Epithelial cell of proximal tubule (primary cell): ENCODE data around the gene ADCK1. TPM values are rescaled to one million over a fixed set of nuclear protein-coding genes. Genes with fewer than 3 reads are reported as not detected.
"Not testable (repeated sequence)": the region's sequence is repeated elsewhere in the genome, so short reads cannot be mapped to it uniquely, and the experiment has no call there.

Experiments
- DNase-seq: peaks from one replicate; pipeline ENCODE4 v3.0.0-alpha.2; 2011; ENCODE audit warnings: low read depth
- H3K4me3 ChIP-seq: 2 replicates; pipeline ENCODE4 v1.5.1; 2011; ENCODE audit warnings: low read depth, mild to moderate bottlenecking, low read length
- total RNA-seq: library from RNA; depleted of rRNA; stranded (reverse); fragments of >200 nt; gene quantifications from 2 replicates; pipeline ENCODE4 v1.2.3, GENCODE V29; 2015
- TF ChIP-seq, protein P1 (sequence below): conservative IDR thresholded peaks from 2 replicates; pipeline ENCODE4 v1.5.1; 2012; ENCODE audit warnings: low read depth, mild to moderate bottlenecking, low read length

The ADCK1 gene
- total RNA-seq, 1 donor from 2014 or later = 4.3 TPM

DNA sequence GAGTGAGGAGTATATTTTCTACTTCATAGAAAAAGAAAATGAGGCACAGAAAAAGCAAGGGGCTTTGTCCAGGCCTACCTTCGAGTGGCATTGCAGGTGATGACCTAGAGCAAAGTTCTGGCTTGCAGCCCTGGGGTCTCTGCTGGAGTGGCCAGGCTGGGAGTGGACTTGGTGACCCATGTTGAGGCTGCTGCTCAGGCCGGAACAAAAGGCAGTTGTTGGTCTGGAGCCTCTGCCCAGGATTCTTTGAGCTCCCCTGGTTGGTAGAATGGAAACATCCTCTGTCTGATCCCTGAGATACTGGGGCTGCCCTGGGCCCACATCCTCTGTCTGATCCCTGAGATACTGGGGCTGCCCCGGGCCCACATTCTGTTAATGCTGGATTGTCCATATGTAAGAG, 86.1 kb downstream of the ADCK1 start:
- H3K4me3 ChIP-seq = no peak overlapping the region
- DNase-seq = no peak
- TF ChIP-seq, protein P1, sequence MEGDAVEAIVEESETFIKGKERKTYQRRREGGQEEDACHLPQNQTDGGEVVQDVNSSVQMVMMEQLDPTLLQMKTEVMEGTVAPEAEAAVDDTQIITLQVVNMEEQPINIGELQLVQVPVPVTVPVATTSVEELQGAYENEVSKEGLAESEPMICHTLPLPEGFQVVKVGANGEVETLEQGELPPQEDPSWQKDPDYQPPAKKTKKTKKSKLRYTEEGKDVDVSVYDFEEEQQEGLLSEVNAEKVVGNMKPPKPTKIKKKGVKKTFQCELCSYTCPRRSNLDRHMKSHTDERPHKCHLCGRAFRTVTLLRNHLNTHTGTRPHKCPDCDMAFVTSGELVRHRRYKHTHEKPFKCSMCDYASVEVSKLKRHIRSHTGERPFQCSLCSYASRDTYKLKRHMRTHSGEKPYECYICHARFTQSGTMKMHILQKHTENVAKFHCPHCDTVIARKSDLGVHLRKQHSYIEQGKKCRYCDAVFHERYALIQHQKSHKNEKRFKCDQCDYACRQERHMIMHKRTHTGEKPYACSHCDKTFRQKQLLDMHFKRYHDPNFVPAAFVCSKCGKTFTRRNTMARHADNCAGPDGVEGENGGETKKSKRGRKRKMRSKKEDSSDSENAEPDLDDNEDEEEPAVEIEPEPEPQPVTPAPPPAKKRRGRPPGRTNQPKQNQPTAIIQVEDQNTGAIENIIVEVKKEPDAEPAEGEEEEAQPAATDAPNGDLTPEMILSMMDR = no peak

DNA sequence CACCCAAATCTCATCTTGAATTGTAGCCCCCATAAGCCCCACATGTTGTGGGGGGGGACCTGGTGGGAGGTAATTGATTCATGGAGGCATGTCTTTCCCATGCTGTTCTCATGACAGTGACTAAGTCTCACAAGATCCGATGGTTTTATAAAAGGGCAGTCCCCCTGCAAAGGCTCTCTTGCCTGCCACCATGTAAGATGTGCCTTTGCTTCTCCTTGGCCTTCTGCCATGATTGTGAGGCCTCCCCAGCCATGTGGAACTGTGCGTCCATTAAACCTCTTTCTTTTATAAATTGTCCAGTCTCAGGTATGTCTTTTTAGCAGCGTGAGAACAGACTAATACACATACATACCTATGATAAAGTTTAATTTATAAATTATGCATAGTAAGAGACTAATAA, 89.0 kb downstream of the ADCK1 start:
- not testable (repeated sequence) for DNase-seq, H3K4me3 ChIP-seq

DNA sequence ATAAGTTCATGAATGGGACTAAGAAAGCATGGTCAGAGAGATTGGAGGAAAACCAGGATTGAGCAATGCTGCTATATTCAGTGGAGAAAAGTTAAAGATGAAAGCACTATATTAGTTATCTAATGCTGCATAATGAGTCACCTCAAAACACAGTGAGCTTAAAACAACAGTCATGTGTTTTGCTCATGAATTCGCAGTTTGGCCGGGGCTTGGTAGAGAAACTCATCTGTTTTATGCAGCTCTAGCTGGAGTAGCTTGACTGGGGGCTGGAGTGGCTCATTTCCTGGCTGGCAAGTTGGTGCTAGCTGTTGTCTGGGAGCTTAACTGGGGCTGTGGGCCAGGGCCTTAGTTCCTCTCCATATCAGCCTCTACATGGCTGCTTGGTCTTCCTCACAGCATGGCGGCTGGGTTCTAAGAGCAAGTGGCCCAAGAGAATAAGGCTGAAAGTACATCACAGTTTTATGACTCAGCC, 90.1 kb downstream of the ADCK1 start:
- peak; percentile 20 for DNase-seq
- TF ChIP-seq, protein P1 = no peak
- H3K4me3 ChIP-seq = no peak overlapping the region

DNA sequence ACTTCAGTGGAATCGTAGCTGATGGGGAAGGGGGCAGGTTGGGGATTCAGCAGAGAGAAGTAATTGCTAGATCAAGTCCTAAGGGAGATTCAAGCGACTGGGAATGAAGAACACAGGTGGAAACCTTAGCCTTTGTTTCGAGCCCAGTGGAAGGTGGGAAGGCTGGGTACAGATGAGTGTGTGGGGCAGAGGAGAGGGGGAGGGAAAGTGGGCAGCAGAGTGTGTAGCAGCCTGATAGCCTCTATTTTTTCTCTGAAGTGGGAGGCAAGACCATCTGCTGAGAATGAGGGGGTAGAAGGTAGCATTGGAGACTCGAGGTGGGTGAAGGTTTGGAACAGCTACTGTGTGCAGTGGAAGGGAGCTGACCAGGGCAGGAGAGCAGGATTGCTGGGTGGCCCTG, 91.0 kb downstream of the ADCK1 start:
- DNase-seq = no peak
- TF ChIP-seq, protein P1 = no peak
- no peak overlapping the region for H3K4me3 ChIP-seq

DNA sequence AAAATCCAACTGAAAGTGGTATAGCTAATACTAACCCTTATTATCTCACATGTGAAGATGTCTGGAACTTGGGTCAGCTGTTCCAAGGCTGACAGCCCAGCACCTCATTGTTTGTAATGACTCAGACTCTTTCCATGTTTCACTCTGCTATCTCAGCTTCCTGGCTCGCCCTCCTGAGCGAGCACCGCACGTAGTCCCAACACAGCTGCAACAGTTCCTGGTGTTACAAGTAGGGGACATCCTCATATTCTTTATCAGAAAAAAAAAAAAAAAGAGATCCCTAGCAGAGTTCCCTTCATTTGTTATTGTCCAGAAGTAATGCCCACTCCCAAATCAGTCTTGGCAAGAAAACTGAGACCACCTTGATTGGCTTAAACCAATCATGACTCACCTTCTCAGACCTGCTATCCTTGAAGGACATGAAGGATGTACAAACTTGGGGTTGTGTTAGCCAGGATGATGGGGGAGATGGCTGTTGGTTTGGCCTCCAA, 92.5 kb downstream of the ADCK1 start:
- no peak for DNase-seq
- no peak overlapping the region for H3K4me3 ChIP-seq
- TF ChIP-seq, protein P1 = no peak

DNA sequence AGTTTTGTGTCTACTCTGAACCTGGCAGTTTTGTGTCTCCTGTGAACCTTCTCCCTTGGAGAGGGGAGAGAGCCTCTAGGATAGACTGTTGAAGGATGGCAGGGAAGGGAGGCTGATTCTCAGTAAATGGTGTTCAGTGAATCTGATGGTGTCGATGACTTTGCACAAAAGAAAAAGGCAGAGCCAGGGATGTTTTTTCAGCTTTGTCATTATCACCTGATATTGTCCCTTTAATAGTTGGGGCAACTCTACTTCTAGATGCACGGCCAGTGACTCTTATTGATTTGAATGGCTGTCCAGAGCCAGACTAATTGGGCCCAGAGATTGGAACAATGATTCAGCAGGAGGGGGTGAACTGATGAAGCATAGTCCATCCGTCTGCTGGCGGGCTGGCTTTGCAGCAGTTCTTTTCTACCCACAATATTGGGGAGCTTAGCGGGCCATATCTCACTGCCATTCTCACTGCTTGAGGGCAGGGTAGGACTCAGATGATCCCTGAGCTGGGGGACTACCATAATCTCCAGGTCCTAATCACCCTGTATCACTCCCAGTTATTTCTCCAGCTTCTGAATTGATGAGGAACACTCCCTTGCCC, 93.1 kb downstream of the ADCK1 start:
- TF ChIP-seq, protein P1 = no peak
- no peak for DNase-seq
- no peak overlapping the region for H3K4me3 ChIP-seq

DNA sequence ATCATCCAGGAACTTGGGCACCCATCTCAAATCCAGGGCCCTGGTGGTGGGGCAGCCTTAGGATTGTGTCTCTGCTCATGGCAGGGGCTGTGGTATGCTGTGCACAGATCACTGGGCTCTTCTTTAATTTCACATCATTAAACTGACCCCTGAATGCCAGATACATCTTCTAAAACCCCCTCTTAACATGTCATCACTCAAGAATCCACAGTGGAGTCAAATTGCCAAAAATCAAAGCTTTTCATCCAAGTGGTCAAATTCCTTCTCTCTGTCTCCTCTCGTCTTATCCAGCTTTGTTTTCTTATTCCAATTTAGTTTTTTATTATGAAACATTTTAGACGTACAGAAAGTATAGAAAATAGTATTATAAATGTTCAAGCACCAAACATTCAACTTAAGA, 97.5 kb downstream of the ADCK1 start:
- TF ChIP-seq, protein P1 = no peak
- no peak overlapping the region for H3K4me3 ChIP-seq
- no peak for DNase-seq
